Stomach smooth muscle (tissue), 2 donors: ENCODE data around the gene SPATA9.

ENCODE experiments used
- H3K27ac ChIP-seq: one replicate; pipeline ENCODE4 v1.7.0; 2013; ENCODE audit warnings: mild to moderate bottlenecking, low read length, inconsistent platforms
- H3K27me3 ChIP-seq, 2 donors: one replicate each; pipeline ENCODE4 v1.7.0; 2013; ENCODE audit warnings: low read length in 2 of 2; ENCODE audit not compliant: insufficient read depth in 2 of 2, control insufficient read depth in 1 of 2
- H3K36me3 ChIP-seq, 2 donors: one replicate each; pipeline ENCODE4 v1.7.0; 2013; ENCODE audit warnings: low read length in 2 of 2; ENCODE audit not compliant: control insufficient read depth in 2 of 2, insufficient read depth in 2 of 2
- H3K4me1 ChIP-seq: one replicate; pipeline ENCODE4 v1.7.0; 2013; ENCODE audit warnings: low read length; ENCODE audit not compliant: control insufficient read depth, insufficient read depth
- H3K4me3 ChIP-seq, 2 donors: one replicate each; pipeline ENCODE4 v1.7.0; 2013; ENCODE audit warnings: low read length in 2 of 2
- H3K9ac ChIP-seq, 2 donors: one replicate each; pipeline ENCODE4 v1.7.0; 2013; ENCODE audit warnings: low read length in 2 of 2, mild to moderate bottlenecking in 1 of 2
- H3K9me3 ChIP-seq, 2 donors: one replicate each; pipeline ENCODE4 v1.7.0; 2013; ENCODE audit warnings: low read length in 2 of 2; ENCODE audit not compliant: control insufficient read depth in 2 of 2
- donor health status: healthy.
- donor health status: Pancreatic carcinoma.

Gene SPATA9

GRCh38 chr5:95725937-95726810, 43.4 kb upstream of the SPATA9 start:
- Histone ChIP-seq H3K9me3 (no peaks in the 10 kb centered on the region), H3K27me3 (no peaks in the 10 kb centered on the region), H3K4me3 (no peak overlapping the region), H3K9ac (no peak overlapping the region), H3K4me1 (peaks cover 3% of the 10 kb centered on the region), H3K27ac (no peak overlapping the region), H3K36me3 (no peaks in the 10 kb centered on the region)

GRCh38 chr5:95725071-95725820, 42.5 kb upstream of the SPATA9 start:
- Histone ChIP-seq H3K36me3 (no peaks in the 10 kb centered on the region), H3K4me3 (no peak overlapping the region), H3K27ac (no peak overlapping the region), H3K4me1 (peaks cover 3% of the 10 kb centered on the region), H3K9ac (no peak overlapping the region), H3K27me3 (no peaks in the 10 kb centered on the region), H3K9me3 (no peaks in the 10 kb centered on the region)

DNA sequence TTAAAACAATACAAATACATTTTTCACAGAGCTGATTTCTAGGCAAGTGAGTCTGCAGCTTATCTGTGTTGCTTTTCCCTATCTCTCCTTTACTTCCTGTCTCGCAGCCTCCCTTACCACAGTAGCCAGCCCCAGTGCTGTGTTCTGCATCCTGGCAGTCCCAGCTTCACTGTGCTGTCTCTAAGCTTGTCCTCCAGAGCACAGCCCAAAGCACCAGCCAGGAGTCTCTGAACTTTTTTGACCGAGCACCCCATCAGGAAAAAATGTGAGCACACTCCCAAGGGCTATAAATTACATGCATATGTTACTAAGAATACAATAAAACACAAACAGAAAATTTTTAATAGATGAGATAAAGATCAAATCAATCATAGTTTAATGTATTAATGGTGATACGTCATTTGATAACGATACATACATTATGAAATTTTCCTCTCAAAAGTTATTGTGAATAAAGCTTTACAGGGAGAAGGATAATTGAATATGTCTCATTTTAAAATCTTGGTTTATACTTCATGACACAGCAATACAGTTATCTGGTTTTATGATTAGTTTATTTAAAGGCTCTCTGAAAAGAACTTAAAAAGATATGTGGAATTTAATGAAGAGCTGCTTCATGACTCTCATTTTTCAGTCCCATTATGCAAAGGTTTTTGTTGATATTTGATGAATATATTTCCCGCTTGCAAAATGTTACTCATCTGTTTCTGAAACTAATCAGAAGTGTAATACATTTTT, 41.0 kb upstream of the SPATA9 start:
- Histone ChIP-seq H3K36me3 (no peaks in the 10 kb centered on the region), H3K27me3 (no peaks in the 10 kb centered on the region), H3K4me3 (no peak overlapping the region), H3K27ac (no peak overlapping the region), H3K9me3 (no peaks in the 10 kb centered on the region), H3K4me1 (peaks cover 3% of the 10 kb centered on the region), H3K9ac (no peak overlapping the region)

GRCh38 chr5:95721582-95722295, 38.9 kb upstream of the SPATA9 start:
- no peak overlapping the region for H3K9ac ChIP-seq
- no peak overlapping the region for H3K4me3 ChIP-seq
- H3K9me3 ChIP-seq: no peaks in the 10 kb centered on the region
- H3K27ac ChIP-seq: no peak overlapping the region
- H3K36me3 ChIP-seq: no peaks in the 10 kb centered on the region
- H3K4me1 ChIP-seq: peaks cover 3% of the 10 kb centered on the region
- H3K27me3 ChIP-seq: no peaks in the 10 kb centered on the region

DNA sequence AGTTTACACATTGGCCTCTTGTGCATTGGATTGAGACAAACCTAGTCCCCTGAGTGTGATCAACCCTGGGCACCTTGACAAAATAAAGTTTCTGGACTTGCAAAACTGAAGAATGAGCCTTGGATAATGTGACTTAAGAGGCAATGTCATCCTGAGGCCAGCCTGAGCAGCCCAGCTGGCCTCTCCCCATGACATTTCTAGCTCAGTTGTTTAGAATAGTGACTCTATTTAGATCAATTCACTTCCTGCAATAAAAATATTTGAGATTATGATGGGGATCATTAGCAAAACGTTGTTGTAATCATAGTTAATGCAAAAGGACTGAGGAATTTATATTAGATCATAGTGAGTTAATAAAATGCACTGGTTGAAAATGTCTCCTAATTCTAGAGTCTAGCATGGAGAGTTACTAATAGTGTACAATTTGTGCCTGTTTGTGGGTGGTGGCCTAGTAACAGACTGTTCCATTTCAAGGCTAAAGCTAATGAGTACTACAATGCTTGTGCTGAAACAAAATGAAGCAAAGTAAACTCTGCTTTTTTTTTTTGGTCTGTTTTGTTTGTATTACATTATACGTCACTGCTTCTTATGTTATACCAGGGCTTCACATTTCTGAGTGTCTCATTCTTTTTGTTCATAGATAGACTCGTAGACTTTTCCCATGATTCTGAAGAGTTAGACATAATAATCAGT, 37.4 kb upstream of the SPATA9 start:
- Histone ChIP-seq H3K36me3 (no peaks in the 10 kb centered on the region), H3K9ac (no peak overlapping the region), H3K9me3 (no peaks in the 10 kb centered on the region), H3K4me1 (no peaks in the 10 kb centered on the region), H3K27me3 (no peaks in the 10 kb centered on the region), H3K4me3 (no peak overlapping the region), H3K27ac (peak overlapping the region; percentile 42)

GRCh38 chr5:95718738-95719137, 35.9 kb upstream of the SPATA9 start:
- Histone ChIP-seq H3K4me1 (no peaks in the 10 kb centered on the region), H3K4me3 (no peak overlapping the region), H3K9ac (no peak overlapping the region), H3K36me3 (no peaks in the 10 kb centered on the region), H3K27me3 (no peaks in the 10 kb centered on the region), H3K27ac (no peak overlapping the region), H3K9me3 (no peaks in the 10 kb centered on the region)

DNA sequence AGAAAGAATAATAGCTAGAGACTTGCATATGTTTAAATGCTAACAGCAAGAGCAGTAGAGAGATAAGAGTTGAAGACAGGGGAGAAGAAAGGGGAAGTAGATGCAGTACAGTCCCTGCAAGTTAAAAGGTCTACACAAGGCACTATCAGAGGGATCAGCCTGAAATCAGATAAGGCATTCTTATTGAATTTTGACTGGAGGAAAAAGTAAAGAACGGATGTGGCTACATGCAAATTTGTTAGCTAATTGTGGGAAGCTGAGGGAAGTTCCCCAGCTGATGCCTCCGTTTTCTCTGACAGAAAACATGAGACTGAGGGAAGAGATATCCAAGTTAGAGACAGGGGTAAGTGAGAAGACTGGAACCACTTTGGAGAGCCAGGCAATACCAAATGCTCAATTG, 35.4 kb upstream of the SPATA9 start:
- H3K4me1 ChIP-seq: no peaks in the 10 kb centered on the region
- H3K27me3 ChIP-seq: no peaks in the 10 kb centered on the region
- H3K36me3 ChIP-seq: no peaks in the 10 kb centered on the region
- H3K9me3 ChIP-seq: no peaks in the 10 kb centered on the region
- no peak overlapping the region for H3K4me3 ChIP-seq
- H3K27ac ChIP-seq: no peak overlapping the region
- H3K9ac ChIP-seq: no peak overlapping the region

GRCh38 chr5:95717439-95717838, 34.6 kb upstream of the SPATA9 start:
- Histone ChIP-seq H3K27me3 (no peaks in the 10 kb centered on the region), H3K27ac (no peak overlapping the region), H3K4me1 (no peaks in the 10 kb centered on the region), H3K9ac (no peak overlapping the region), H3K4me3 (no peak overlapping the region), H3K36me3 (no peaks in the 10 kb centered on the region), H3K9me3 (no peaks in the 10 kb centered on the region)

DNA sequence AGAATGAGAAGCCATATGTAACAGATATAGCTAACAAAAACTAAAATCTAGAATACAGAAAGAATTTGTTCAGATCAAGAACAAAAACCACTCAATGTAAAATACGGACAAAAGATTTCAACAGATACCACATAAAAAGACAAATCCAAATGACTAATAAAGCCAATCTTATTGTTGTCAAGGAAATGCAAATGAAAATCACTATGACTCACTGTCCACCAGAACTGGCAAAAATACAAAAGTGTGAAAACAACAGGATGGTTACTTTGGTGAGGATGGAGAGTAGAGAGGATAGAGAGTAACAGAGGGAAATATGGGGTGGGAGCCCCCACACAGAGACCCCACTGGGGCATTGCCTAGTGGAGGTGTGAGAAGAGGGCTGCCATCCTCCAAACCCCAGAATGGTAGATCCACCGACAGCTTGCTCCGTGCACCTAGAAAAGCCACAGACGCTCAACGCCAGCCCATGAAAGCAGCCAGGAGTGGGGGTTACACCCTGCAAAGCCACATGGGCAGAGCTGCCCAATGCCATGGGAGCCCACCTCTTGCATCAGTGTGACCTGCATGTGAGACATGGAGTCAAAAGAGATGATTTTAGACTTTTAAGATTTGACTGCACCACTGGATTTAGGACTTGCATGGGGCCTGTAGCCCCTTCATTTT, 33.1 kb upstream of the SPATA9 start:
- Histone ChIP-seq H3K9ac (no peak overlapping the region), H3K36me3 (no peaks in the 10 kb centered on the region), H3K4me3 (no peak overlapping the region), H3K9me3 (no peaks in the 10 kb centered on the region), H3K27ac (no peak overlapping the region), H3K4me1 (no peaks in the 10 kb centered on the region), H3K27me3 (no peaks in the 10 kb centered on the region)
